CD4-positive, alpha-beta T cell treated with Interleukin-1 beta for 1 hour (primary cell): Measurements from ENCODE around the gene NEBL.

Source experiments
- DNase-seq, 2 donors: peaks; one replicate each; pipeline ENCODE4 v3.0.0-alpha.2; 2020 to 2022

The NEBL gene

GRCh38 chr10:20898866-20899535 is 1.9 kb upstream of the NEBL start:
- no peak for DNase-seq

GRCh38 chr10:20893297-20893696 is 3.8 kb downstream of the NEBL start:
- no peak for DNase-seq

- no peak for DNase-seq
Measured at GRCh38 chr10:20892796-20893195, 4.3 kb downstream of the NEBL start.

GRCh38 chr10:20892011-20892585 is 5.0 kb downstream of the NEBL start:
- DNase-seq: no peak

- DNase-seq: no peak
Measured at GRCh38 chr10:20891338-20891714, 5.8 kb downstream of the NEBL start.

- no peak for DNase-seq
Measured at GRCh38 chr10:20890491-20891337, 6.4 kb downstream of the NEBL start.

GRCh38 chr10:20890009-20890408 is 7.1 kb downstream of the NEBL start:
- no peak for DNase-seq

- DNase-seq: no peak
Measured at GRCh38 chr10:20888620-20889330, 8.3 kb downstream of the NEBL start.

- no peak for DNase-seq
Measured at GRCh38 chr10:20887706-20888555, 9.2 kb downstream of the NEBL start.

- DNase-seq: no peak
Measured at GRCh38 chr10:20885678-20886077, 11.4 kb downstream of the NEBL start.

- DNase-seq: no peak
Measured at GRCh38 chr10:20883552-20883951, 13.6 kb downstream of the NEBL start.

GRCh38 chr10:20882091-20882490 is 15.0 kb downstream of the NEBL start:
- no peak for DNase-seq

- no peak for DNase-seq
Measured at GRCh38 chr10:20879136-20879535, 18.0 kb downstream of the NEBL start.

- no peak for DNase-seq
Measured at GRCh38 chr10:20877986-20878983, 18.8 kb downstream of the NEBL start.

GRCh38 chr10:20877554-20877953 is 19.6 kb downstream of the NEBL start:
- DNase-seq: no peak

- no peak for DNase-seq
Measured at GRCh38 chr10:20874261-20874660, 22.9 kb downstream of the NEBL start.

- no peak for DNase-seq
Measured at GRCh38 chr10:20871970-20872369, 25.1 kb downstream of the NEBL start.

GRCh38 chr10:20870834-20871233 is 26.3 kb downstream of the NEBL start:
- DNase-seq: no peak

GRCh38 chr10:20863008-20863407 is 34.1 kb downstream of the NEBL start:
- no peak for DNase-seq

- peak in 1 of 2 donors; percentile 3 for DNase-seq
Measured at GRCh38 chr10:20858292-20859124, 38.6 kb downstream of the NEBL start.
